Body of pancreas (tissue), 4 donors: Measurements from ENCODE around the gene SPOCK2.

Source experiments
- CTCF ChIP-seq, 7 experiments: fragments of 450-650 bp in 4 of 7; fragments of 200-600 bp in 3 of 7; sonication (generic) in 3 of 7; IDR thresholded peaks; one replicate each; pipeline ENCODE4 v1.5.1; 2016 to 2019; ENCODE audit warnings: antibody characterized with exemption in 7 of 7
- POLR2A ChIP-seq, 3 donors: fragments of 450-650 bp; IDR thresholded peaks; one replicate each; pipeline ENCODE4 v1.6.1; 2016; ENCODE audit warnings: antibody characterized with exemption in 3 of 3, mild to moderate bottlenecking in 2 of 3

- peak in 1 of 3 donors; percentile 17 for TF ChIP-seq POLR2A (IDR thresholded peaks at IDR 0.05)
- no peak for TF ChIP-seq CTCF (IDR thresholded peaks at IDR 0.05)
Measured at GRCh38 chr10:72056113-72056512, 32.2 kb downstream of the SPOCK2 start.
